ENCODE results near the gene C16orf96. TPM values are rescaled to one million over a fixed set of nuclear protein-coding genes. Genes with fewer than 3 reads are reported as not detected.

The C16orf96 gene
- total RNA-seq, 1 donor from 2014 or later = 0.54 TPM

- no peak overlapping the region for H3K27ac Mint-ChIP-seq (ENCODE audit: unreplicated experiment)
- no peaks in the 10 kb centered on the region for H3K36me3 Mint-ChIP-seq (ENCODE audit: low read depth, unreplicated experiment)
- peaks cover 7% of the 10 kb centered on the region for H3K27me3 Mint-ChIP-seq (ENCODE audit: unreplicated experiment)
- H3K9me3 Mint-ChIP-seq (ENCODE audit: unreplicated experiment) = no peaks in the 10 kb centered on the region
- H3K4me3 Mint-ChIP-seq (ENCODE audit: unreplicated experiment) = peak overlapping the region; percentile 85
- peaks cover 9% of the 10 kb centered on the region for H3K4me1 Mint-ChIP-seq (ENCODE audit: unreplicated experiment)
- peak; percentile 43 for DNase-seq (ENCODE audit: low spot score)
- TF ChIP-seq CTCF (IDR thresholded peaks at IDR 0.05; ENCODE audit: unreplicated experiment) = no peak
Observed at GRCh38 chr16:4613636-4614570, 57.8 kb downstream of the C16orf96 start.

- peak within 1 kb of the TSS; percentile 89 for H3K4me3 Mint-ChIP-seq (ENCODE audit: unreplicated experiment)
- H3K36me3 Mint-ChIP-seq (ENCODE audit: low read depth, unreplicated experiment) = no peaks in the 10 kb centered on the region
- no peak for TF ChIP-seq CTCF (IDR thresholded peaks at IDR 0.05; ENCODE audit: unreplicated experiment)
- peak within 1 kb of the TSS; percentile 99 for H3K27ac Mint-ChIP-seq (ENCODE audit: unreplicated experiment)
- peaks cover 9% of the 10 kb centered on the region for H3K4me1 Mint-ChIP-seq (ENCODE audit: unreplicated experiment)
- DNase-seq (ENCODE audit: low spot score) = peak; percentile 77
- no peaks in the 10 kb centered on the region for H3K9me3 Mint-ChIP-seq (ENCODE audit: unreplicated experiment)
- peaks cover 7% of the 10 kb centered on the region for H3K27me3 Mint-ChIP-seq (ENCODE audit: unreplicated experiment)
Observed at GRCh38 chr16:4614571-4615383, 58.6 kb downstream of the C16orf96 start, which contains the start of gene UBALD1. Gene UBALD1, minus strand, starts transcription at chr16:4614888. Its CDS starts 91 bp downstream, at chr16:4614797.

GRCh38 chr16:4615384-4616046, 59.4 kb downstream of the C16orf96 start:
- Mint-ChIP-seq H3K4me3 (ENCODE audit: unreplicated experiment) (peak overlapping the region; percentile 88), H3K9me3 (ENCODE audit: unreplicated experiment) (no peaks in the 10 kb centered on the region), H3K27me3 (ENCODE audit: unreplicated experiment) (peaks cover 7% of the 10 kb centered on the region), H3K4me1 (ENCODE audit: unreplicated experiment) (peaks cover 9% of the 10 kb centered on the region), H3K27ac (ENCODE audit: unreplicated experiment) (peak overlapping the region; percentile 99), H3K36me3 (ENCODE audit: low read depth, unreplicated experiment) (no peaks in the 10 kb centered on the region)
- no peak for TF ChIP-seq CTCF (IDR thresholded peaks at IDR 0.05; ENCODE audit: unreplicated experiment)
- no peak for DNase-seq (ENCODE audit: low spot score)

DNA sequence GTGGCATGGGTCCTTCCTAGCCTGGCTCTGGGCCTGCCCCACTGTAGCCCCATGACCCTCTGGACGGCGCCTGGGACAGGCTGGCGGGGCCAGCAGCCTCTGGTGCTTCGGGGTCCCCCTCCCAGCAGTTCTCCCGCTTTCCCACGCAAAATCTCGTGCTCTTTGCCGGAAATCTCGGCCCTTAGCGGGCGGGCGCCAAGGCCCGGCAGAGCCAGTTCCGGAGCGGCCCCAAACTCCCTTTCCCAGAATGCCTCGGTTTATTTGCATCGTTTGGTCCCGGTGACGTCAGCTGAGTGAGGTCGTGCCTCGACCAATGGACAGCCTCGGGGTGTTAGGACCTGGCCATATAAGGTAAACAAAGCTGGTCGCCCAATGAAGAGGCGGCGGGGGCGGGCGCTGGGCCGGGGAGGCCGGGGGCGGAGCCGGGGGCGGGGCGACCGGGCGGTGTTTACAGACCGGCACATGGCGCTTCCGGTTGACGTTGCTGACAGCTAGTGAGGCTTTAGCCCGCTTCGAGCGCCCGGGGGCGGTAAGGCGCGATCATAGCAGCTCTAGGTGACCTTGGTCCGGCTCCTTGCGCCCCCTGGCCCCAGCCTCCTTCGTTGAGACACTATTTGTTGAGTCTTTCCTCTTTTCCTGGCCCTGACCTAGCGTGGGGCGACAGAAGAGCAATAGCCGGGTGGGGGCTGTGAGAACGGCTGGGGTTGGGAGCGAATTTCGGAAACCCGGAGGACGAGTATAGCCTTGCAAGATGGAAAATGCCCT, 60.1 kb downstream of the C16orf96 start:
- Mint-ChIP-seq H3K27me3 (ENCODE audit: unreplicated experiment) (peaks cover 7% of the 10 kb centered on the region), H3K36me3 (ENCODE audit: low read depth, unreplicated experiment) (no peaks in the 10 kb centered on the region), H3K27ac (ENCODE audit: unreplicated experiment) (peak overlapping the region; percentile 99), H3K9me3 (ENCODE audit: unreplicated experiment) (no peaks in the 10 kb centered on the region), H3K4me1 (ENCODE audit: unreplicated experiment) (peaks cover 9% of the 10 kb centered on the region), H3K4me3 (ENCODE audit: unreplicated experiment) (peak overlapping the region; percentile 93)
- TF ChIP-seq CTCF (IDR thresholded peaks at IDR 0.05; ENCODE audit: unreplicated experiment) = peak; percentile 18
- DNase-seq (ENCODE audit: low spot score) = peak; percentile 98

All from endothelial cell (in vitro differentiated cells).